A204.1 (cell line): ENCODE results near the gene UBL4A.

Experiments
- FAIRE-seq: peaks from 2 replicates; lab custom pipeline; 2012; peaks lifted over from hg19 to GRCh38; lab: Jason Lieb, UNC

UBL4A gene

DNA sequence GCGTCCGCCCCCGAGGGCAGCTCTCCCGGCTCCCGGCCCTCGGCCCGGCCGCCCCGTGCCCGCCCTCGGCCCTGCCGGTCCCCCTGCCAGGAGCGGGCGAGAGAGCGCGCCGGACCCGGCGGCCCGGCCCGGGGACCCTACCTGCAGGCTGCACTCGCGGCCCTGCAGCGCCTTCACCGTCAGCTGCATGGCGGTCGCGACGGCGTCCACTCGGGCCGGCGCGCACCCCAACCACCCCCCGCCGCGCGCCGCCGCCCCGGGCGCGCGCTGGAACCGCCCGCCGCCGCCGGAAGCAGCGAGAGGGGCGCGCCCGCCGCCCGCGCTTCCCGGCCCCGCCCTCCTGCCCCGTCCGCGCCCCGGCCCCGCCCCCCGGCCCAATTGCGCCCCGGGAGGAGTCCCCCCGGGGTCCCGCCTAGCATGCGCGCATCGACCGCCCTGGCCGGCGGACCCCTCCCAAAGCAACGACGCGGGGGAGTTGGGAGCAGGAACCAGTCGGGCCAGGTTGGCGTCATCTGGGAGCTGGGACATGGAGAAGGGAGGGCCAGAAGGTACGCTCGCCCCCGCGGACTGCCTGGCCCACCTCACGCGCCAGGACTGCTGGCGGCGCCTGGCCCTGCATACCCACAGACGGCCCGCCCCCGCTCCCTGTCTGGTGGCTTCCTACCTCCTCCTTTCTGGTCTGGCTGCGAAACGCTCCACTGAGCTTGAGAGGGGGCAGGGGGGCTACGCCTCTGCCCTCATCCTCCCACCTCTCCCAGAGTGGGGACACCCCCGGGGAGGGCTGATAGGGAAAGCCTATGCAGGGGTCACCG lies at the start of gene UBL4A:
UBL4A (minus strand) TSS at position 220 of the 812 bp plus-strand sequence; CDS start at position 189, 31 bp downstream.
- FAIRE-seq, result no peak

- FAIRE-seq, result no peak
Observed at GRCh38 chrX:154535892-154536291, 49.5 kb upstream of the UBL4A start.

DNA sequence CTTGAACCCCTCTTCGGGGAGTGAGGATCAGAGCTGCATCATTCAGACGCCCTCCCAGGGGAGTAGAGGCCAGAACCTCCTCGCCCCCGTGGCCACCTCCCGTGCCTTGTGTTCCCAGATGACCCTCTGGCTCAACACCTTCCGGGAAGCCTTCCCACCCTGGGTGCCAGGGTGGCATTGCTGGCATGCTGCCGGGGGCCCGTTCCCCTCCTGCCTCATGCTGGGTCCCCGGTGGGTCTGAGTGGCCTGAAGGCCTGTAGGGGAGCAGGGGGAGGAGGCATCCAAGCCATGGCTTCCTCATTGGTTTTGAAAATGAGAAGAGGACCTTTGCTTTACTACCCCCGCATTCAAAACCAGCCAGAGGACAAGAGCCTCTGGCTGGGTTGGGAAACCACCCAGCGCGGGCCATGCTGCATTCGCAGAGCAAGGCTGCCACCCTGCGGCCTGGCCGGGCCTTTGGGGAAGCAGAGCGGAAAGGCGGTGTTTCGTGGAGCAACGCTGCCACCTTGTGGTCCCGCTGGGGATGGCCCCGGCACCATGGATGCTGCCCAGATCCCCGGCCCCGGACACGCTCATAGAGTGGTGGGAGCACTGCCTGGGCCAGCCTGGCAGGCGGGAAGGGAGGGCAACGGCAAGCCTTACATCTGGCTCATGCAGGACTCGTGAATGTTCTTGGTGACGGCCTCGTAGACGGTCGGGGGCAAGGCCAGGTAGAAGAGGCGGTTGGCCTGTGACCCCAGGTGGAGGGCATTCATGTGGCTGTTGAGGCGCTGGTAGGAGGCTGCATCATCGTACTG lies 48.3 kb upstream of the UBL4A start:
- no peak for FAIRE-seq

DNA sequence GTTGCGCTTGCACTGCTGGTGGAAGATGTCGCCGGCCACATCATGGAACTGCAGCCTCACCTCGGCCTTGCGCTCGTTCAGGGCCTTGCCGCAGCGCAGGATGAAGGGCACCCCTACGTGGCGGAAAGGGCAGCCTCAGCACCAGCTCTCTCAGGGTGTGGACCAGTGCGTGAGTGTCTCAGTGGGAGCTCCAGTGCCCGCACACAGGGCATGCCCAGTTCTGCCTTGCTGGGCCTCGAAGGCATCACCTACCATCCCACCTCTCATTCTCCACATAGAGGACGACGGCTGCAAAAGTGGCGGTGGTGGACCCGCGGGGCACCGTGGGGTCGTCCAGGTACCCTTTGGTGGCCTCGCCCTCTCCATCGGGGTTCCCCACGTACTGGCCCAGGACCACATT lies 46.3 kb upstream of the UBL4A start:
- FAIRE-seq, result no peak

DNA sequence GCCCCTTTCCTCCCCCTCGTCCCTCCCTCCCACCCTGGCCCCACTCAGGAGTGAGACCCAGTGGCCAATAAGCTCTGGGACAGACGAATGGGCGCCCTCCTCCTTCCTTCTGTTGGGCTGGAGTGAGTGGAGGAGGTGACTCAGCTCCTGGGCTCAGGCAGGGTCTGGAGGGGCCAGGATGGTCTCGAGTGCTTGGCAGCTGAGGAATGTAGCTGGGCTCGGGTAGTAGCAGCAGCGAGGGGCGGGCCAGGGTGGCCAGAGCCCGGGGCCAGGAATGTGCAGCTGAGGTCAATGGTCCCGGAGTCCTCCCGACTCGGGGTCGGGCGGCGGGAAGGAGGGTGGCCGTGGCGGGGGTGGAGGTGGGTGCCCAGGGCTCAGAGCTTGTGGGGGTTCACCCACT lies 45.2 kb upstream of the UBL4A start:
- FAIRE-seq, result no peak

DNA sequence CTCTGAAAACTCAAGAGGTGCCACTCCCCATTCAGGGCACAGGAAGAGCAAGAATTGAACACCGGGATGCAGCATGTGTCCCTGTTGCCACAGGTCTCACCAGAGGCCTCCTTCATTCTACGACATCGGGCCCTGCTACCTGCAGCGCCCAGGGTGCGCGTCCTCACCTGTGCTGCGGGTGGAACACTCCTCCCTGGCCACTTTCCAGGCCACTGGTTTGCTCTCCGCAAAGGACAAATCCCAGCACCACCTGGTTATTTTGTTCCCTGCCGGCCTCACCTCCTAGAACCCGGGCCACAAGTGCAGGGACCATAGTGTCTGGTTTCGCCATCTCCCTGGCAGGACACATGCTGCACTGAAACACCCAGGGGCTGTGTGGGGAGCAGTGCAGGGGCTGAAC lies 43.9 kb upstream of the UBL4A start:
- no peak for FAIRE-seq

DNA sequence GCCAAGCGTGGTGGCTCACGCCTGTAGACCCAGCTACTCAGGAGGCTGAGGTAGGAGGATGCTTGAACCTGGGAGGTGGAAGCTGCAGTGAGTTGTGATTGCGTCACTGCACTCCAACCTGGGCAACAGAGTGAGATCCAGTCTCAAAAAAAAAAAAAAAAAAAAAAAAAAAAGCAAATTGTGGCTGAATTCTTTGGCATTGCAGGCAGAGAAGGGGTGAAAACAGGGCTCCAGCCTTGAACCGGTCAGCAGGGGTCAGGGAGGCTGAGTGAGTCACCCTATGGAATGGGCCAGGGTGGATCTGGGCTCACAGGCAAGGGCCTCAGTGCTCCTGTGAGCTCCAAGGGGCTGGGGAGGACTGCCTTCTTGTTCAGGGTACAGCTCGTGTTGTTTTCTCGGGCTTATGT lies 42.8 kb upstream of the UBL4A start:
- FAIRE-seq, result no peak

- FAIRE-seq, result peak; percentile 62
Observed at GRCh38 chrX:154526901-154527675, 40.7 kb upstream of the UBL4A start.

DNA sequence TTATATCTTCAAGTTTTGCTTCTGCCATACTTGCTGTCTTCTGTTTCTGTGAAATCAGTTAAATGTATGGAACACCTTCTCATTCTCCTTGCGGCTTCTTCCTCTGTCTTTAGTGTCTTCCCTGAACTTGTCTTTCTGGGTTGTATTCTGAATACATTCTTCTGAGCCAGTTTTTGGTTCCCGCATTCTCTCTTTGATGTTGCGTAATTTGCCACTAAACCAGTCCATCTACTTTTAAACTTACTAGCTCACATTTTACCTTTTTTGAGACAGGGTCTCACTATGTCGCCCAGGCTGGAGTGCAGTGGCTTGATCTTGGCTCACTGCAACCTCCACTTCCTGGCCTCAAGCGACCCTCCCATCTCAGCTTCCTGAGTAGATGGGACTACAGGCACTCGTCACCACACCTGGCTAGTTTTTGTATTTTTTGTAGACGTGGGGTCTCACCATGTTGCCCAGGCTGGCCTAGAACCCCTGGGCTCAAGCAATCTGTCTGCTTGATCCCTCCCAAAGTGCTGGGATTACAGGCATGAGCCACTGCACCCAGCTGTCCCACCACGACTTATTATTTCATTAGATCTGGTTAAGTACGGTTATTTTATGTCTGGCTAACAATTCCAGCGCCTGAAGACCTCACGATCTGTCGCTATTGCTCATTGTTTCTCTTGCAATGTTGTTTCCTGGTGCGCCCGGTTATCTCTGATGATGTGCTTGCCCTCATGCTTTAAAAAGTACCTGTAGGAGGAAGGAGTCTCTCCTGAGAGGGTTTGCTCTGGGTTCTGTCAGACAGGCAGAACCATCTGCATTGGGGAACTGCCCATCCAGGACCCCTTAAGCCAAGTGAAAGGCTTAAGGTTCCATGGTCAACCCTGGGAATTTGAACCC lies 39.4 kb upstream of the UBL4A start:
- FAIRE-seq, result no peak

DNA sequence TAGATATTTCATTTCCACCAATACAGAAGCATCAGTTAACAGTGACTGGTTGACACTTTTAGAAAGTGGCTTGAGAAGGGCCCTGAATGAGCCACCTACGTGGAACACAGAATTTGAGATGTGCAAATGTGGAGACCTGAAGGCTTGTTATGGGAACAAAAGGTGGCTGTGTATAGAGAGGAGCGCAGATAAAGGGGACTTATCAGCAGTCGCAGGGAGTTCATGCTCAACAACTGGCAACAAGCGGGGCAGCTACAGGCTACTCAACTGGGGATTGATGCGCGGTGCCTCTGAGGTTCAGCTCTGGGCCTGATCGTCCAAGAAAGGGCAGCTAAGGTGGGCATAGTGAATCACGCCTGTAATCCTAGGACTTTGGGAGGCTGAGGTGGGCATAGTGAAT lies 33.0 kb upstream of the UBL4A start:
- no peak for FAIRE-seq

DNA sequence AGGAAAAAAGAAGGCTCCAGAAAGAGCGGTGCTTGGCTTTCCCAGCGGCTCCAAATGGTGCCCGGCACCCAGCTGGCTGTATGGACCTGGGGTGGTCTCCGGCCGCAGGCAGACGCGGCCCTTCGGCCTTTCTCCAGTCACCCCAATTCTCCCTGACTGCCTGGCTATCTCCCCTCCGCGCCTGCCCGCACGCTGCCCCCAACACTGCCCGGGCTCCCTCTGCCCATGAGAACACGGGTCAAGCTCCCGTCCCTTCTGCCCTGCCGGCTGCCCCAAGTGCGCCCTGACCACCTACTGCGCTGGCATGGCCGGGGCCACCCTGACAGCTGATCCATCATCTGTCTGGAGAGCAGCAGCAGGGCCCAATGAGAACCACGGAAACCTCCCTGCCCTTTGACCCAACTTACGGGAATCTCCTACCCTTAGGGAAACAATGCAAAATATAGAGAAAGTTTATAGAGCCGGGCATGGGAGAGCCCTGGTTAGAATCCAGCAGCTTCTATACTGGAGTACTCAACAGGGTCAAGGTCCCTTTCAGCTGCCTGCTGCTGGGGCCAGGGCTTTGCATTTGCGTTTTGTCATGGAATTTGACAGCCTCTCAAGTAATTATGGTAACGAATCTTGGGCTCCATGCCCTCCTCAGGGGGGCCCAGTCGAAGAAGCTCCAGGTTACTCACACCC lies 30.8 kb upstream of the UBL4A start:
- no peak for FAIRE-seq

- FAIRE-seq, result no peak
Observed at GRCh38 chrX:154516656-154517100, 30.3 kb upstream of the UBL4A start.

- no peak for FAIRE-seq
Observed at GRCh38 chrX:154515966-154516655, 29.7 kb upstream of the UBL4A start, which contains the start of gene FAM3A. FAM3A (minus strand) TSS chrX:154516232; CDS start chrX:154515772, 460 bp downstream.

GRCh38 chrX:154515090-154515965 lies 28.9 kb upstream of the UBL4A start:
- no peak for FAIRE-seq

DNA sequence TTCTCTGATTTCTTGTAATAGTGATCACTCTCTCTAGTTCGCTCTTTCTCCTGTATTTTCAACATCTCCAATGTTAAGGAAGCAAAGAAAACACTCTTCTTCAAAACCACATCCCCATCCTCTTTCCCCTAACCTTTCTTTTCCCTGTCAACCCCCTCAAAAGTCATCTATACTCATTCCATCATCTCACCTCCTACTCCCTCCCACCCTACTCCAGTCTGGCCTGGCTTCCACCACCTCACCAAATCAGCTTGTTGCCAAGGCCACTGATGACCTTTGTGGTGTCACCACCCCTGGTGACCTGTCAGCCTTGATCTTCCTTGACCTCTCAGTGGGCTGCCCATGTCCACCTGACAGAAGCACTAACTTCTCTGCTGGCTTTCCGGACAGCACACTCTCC lies 27.3 kb upstream of the UBL4A start:
- FAIRE-seq, result no peak

- FAIRE-seq, result no peak
Observed at GRCh38 chrX:154512879-154513553, 26.6 kb upstream of the UBL4A start.

DNA sequence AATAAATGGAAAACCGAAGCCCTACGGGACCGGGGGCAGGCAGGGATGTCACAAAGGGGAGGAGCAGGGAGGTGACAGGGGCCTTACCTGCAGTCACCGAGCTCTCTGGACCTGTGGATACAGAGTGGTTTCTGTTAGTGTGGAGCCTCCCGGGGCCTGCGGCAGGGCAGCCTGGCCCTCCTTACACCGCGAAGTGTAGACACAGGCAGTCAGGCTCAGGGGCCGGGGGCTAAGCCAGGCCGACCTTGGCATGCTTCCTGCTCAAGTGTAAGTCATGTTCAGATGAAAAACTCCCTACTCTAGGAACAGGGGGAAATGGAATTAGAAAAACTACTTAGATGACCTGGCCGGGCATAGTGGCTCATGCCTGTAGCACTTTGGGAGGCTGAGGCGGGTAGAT lies 25.3 kb upstream of the UBL4A start:
- no peak for FAIRE-seq

DNA sequence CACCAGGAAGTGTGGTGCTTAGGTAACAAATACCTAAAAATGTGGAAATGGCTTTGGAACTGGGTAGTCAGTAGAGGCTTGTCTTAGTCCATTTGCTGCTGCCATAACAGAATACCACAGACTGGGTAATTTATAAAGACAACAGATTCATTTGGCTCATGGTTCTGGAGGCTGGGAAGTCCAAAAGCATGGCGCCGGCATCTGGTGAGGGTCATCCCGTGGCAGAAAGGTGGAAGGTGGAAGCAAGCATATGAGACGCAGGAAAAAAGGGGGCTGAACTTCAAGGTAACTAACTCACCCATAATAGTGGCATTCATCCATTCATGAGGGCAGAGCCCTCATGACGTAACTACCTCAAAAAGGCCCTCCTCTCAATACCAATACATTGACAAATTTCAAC lies 23.0 kb upstream of the UBL4A start:
- no peak for FAIRE-seq

DNA sequence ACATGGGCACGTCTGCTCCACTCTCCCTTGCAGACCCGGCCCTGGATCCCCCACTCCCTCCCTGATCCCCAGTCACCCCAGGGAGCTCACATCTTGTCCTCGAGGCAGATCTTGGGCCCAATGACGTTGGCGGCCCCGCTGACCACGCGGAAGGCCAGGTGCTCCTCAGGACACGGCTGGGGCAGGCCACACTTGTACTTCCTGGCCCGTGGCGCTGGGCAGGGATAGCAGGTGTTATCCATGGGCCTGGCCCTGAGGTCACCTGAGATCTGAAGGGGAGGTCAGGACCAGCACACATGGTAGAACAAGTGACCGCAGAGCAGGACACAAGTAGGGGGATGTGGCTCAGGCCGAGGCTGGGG lies 21.9 kb upstream of the UBL4A start:
- FAIRE-seq, result no peak
